AG10803 (cell line): Measurements from ENCODE around the gene TMEM109.

Experiments used
- DNase-seq: peaks from one replicate; pipeline ENCODE4 v3.0.0; 2010; ENCODE audit warnings: low read depth
- H3K4me3 ChIP-seq: 2 replicates; pipeline ENCODE4 v1.5.1; 2011; ENCODE audit warnings: mild to moderate bottlenecking, low read length, control low read depth
- CTCF ChIP-seq: conservative IDR thresholded peaks from 2 replicates; pipeline ENCODE4 v1.5.1; 2011; ENCODE audit warnings: mild to moderate bottlenecking, low read length, control low read depth, inconsistent platforms

TMEM109 gene

GRCh38 chr11:60912851-60913528 lies 968 bp upstream of the TMEM109 start:
- H3K4me3 ChIP-seq: no peak overlapping the region
- no peak for DNase-seq
- no peak for TF ChIP-seq CTCF

DNA sequence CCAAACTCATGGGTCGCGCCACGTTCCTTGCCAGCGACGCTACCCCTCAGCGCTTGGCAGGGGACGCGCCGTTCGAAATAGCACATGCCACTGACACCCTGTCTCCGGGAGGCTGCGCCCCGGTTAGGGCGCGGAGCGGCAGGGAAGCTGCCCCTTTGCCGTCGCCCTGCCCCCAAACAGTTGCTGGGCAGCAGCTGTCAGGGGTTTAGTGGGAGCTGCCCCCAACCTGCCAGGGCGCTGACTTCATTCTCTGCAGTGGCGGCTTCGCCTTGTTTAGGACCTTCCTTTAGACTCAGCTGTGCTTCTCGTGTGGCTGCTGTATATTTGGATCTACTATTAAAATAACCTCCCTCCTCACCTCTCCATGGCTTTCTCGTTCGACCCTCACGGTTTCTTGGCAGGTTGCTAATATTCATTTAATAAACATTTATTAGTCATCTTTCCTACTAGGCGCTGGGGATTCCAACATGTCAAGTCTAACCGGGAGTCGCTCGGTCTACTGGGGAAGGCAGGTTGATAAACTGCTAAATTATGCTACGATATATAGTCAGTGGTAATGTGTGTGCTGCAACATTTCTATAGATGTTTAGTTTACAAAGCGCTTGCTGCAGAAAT lies 782 bp downstream of the TMEM109 start:
- TF ChIP-seq CTCF: no peak
- peak; percentile 11 for DNase-seq
- peak overlapping the region; percentile 72 for H3K4me3 ChIP-seq

GRCh38 chr11:60915248-60915914 lies 1.4 kb downstream of the TMEM109 start:
- peak overlapping the region; percentile 72 for H3K4me3 ChIP-seq
- DNase-seq: peak; percentile 65
- peak; percentile 30 for TF ChIP-seq CTCF

DNA sequence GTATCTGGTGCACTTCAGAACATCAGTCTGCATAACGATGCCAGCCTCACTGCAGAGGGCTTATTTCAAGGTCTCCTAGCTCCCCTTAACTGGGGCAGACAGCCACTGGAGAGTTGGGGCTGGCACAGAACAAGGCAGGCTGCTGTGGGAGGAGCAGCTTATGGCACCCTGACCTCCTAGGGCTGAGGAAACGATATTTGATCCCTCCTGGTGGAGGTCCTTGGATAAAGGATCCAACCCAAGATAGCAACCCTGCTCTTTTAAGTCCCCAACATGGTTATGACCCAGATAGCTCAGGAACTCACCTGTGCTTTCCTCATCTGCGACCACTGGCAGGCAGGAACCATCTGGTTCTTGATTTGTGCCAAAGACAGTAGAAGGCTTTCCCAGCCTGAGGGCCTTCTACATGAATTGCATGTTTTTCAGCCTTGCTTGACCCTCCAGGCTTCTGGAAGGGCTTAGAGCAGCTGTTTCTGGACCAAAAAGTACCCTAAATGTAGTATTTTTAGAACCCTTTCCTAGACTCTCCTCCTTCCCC lies 2.8 kb downstream of the TMEM109 start:
- no peak for DNase-seq
- no peak overlapping the region for H3K4me3 ChIP-seq
- no peak for TF ChIP-seq CTCF

DNA sequence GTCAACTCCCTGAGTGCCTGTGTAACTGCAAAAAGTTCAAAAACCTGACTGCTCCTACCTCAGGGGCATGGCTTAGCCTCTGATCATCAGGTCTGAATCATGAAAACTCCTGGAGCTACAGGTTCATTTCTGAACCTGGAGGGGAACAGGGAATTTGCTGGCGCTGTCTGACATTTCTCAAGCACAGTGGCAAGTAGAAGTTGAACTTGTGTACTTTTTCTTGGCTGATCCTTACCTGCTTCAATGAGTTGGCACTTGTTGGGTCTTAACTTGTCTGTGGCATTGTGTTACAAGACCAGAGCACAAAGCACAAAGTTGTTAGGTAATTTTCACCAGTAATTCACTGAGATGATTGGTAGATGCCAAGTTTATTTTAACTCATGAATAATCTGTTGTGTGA lies 3.3 kb downstream of the TMEM109 start:
- no peak for TF ChIP-seq CTCF
- H3K4me3 ChIP-seq: no peak overlapping the region
- DNase-seq: no peak

GRCh38 chr11:60918251-60918938 lies 4.4 kb downstream of the TMEM109 start:
- H3K4me3 ChIP-seq: no peak overlapping the region
- DNase-seq: no peak
- no peak for TF ChIP-seq CTCF
